ENCODE results near the gene RNF111. TPM values are rescaled to one million over a fixed set of nuclear protein-coding genes. Genes with fewer than 3 reads are reported as not detected.

RNF111 gene
- polyA plus RNA-seq, 1 donor from 2014 or later, result 25.8 TPM

GRCh38 chr15:59059076-59059597 is 71.7 kb downstream of the RNF111 start:
- Histone ChIP-seq H2AFZ (ENCODE audit: low read depth, low read length) (no peak overlapping the region), H3K4me2 (ENCODE audit: low read length) (no peak overlapping the region), H3K9me3 (ENCODE audit: low read length) (no peaks in the 10 kb centered on the region), H3K9ac (ENCODE audit: low read length) (no peak overlapping the region), H4K20me1 (ENCODE audit: insufficient read depth) (no peaks in the 10 kb centered on the region), H3K36me3 (ENCODE audit: insufficient read depth, low read length) (peaks cover 14% of the 10 kb centered on the region), H3K4me3 (ENCODE audit: low read length) (no peak overlapping the region), H3K27ac (ENCODE audit: low read length) (no peak overlapping the region), H3K9me2 (ENCODE audit: insufficient read depth, low read length) (no peaks in the 10 kb centered on the region), H3K27me3 (ENCODE audit: insufficient read depth, low read depth, low read length) (no peaks in the 10 kb centered on the region), H3F3A (ENCODE audit: insufficient read depth, low read length, poor library complexity, severe bottlenecking) (no peaks in the 10 kb centered on the region), H3K79me2 (replicated peaks; ENCODE audit: insufficient read depth, low read length) (no peaks in the 10 kb centered on the region)
- TF ChIP-seq EP300 (conservative IDR thresholded peaks at IDR 0.05; ENCODE audit: poor library complexity, severe bottlenecking) (no peak), POLR2AphosphoS5 (IDR thresholded peaks at IDR 0.05) (no peak), EZH2 (IDR thresholded peaks at IDR 0.05; ENCODE audit: borderline replicate concordance, insufficient read depth, low read length, poor library complexity, severe bottlenecking) (no peak), SMC3 (conservative IDR thresholded peaks at IDR 0.05; ENCODE audit: poor library complexity) (no peak)

GRCh38 chr15:59060348-59060747 is 72.9 kb downstream of the RNF111 start:
- no peak for TF ChIP-seq CTCF (IDR thresholded peaks at IDR 0.05; ENCODE audit: poor library complexity, severe bottlenecking)
- no peak for TF ChIP-seq EZH2 (IDR thresholded peaks at IDR 0.05; ENCODE audit: borderline replicate concordance, insufficient read depth, low read length, poor library complexity, severe bottlenecking)
- TF ChIP-seq REST (IDR thresholded peaks at IDR 0.05; ENCODE audit: borderline replicate concordance), result no peak
- TF ChIP-seq TAF1 (IDR thresholded peaks at IDR 0.05; ENCODE audit: low read depth), result no peak
- no peak for TF ChIP-seq RAD21 (conservative IDR thresholded peaks at IDR 0.05)
- TF ChIP-seq EP300 (conservative IDR thresholded peaks at IDR 0.05; ENCODE audit: poor library complexity, severe bottlenecking), result no peak
- TF ChIP-seq MXI1 (conservative IDR thresholded peaks at IDR 0.05; ENCODE audit: poor library complexity, severe bottlenecking), result no peak
- TF ChIP-seq POLR2AphosphoS5 (IDR thresholded peaks at IDR 0.05), result no peak
- TF ChIP-seq SMC3 (conservative IDR thresholded peaks at IDR 0.05; ENCODE audit: poor library complexity), result no peak
- H3K27ac ChIP-seq (ENCODE audit: low read length), result no peak overlapping the region
- no peaks in the 10 kb centered on the region for H3K9me2 ChIP-seq (ENCODE audit: insufficient read depth, low read length)
- H3K9me3 ChIP-seq (ENCODE audit: low read length), result no peaks in the 10 kb centered on the region
- no peaks in the 10 kb centered on the region for H3F3A ChIP-seq (ENCODE audit: insufficient read depth, low read length, poor library complexity, severe bottlenecking)
- H3K27me3 ChIP-seq (ENCODE audit: insufficient read depth, low read depth, low read length), result no peaks in the 10 kb centered on the region
- no peaks in the 10 kb centered on the region for H4K20me1 ChIP-seq (ENCODE audit: insufficient read depth)
- H2AFZ ChIP-seq (ENCODE audit: low read depth, low read length), result no peak overlapping the region
- peaks cover 14% of the 10 kb centered on the region for H3K36me3 ChIP-seq (ENCODE audit: insufficient read depth, low read length)
- H3K4me3 ChIP-seq (ENCODE audit: low read length), result no peak overlapping the region
- no peaks in the 10 kb centered on the region for H3K79me2 ChIP-seq (replicated peaks; ENCODE audit: insufficient read depth, low read length)
- no peak overlapping the region for H3K4me2 ChIP-seq (ENCODE audit: low read length)
- no peak overlapping the region for H3K9ac ChIP-seq (ENCODE audit: low read length)
